NOMO-1 treated with dmso at 0.1 percent for 144 hours (cell line): Measurements from ENCODE around the gene LIPE.
"Not testable (repeated sequence)": the region's sequence is repeated elsewhere in the genome, so short reads cannot be mapped to it uniquely, and the experiment has no call there.

Source experiments
- DNase-seq: peaks from one replicate; lab custom pipeline; 2025; ENCODE audit not compliant: unreplicated experiment; lab: John Stamatoyannopoulos, UW

LIPE gene, protein sequence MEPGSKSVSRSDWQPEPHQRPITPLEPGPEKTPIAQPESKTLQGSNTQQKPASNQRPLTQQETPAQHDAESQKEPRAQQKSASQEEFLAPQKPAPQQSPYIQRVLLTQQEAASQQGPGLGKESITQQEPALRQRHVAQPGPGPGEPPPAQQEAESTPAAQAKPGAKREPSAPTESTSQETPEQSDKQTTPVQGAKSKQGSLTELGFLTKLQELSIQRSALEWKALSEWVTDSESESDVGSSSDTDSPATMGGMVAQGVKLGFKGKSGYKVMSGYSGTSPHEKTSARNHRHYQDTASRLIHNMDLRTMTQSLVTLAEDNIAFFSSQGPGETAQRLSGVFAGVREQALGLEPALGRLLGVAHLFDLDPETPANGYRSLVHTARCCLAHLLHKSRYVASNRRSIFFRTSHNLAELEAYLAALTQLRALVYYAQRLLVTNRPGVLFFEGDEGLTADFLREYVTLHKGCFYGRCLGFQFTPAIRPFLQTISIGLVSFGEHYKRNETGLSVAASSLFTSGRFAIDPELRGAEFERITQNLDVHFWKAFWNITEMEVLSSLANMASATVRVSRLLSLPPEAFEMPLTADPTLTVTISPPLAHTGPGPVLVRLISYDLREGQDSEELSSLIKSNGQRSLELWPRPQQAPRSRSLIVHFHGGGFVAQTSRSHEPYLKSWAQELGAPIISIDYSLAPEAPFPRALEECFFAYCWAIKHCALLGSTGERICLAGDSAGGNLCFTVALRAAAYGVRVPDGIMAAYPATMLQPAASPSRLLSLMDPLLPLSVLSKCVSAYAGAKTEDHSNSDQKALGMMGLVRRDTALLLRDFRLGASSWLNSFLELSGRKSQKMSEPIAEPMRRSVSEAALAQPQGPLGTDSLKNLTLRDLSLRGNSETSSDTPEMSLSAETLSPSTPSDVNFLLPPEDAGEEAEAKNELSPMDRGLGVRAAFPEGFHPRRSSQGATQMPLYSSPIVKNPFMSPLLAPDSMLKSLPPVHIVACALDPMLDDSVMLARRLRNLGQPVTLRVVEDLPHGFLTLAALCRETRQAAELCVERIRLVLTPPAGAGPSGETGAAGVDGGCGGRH

DNA sequence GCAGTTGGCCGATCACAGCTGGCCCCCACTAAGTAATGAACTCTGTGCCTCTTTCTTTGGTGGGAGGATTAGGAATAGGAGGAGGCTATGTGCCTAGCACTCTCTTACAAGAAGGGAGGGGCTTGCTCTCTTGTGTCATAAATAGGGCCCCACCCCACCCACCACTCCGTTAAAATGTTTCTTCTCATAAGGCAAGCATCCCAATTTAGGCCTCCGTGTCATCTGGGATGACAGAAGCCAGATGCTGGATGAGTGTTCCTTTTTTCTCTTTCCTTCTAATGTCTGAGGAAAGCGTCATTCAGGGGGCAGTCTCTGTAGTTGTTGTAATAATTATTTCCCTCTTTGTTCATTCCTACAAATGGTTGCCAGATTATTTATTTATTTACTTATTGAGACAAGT is at the start of gene LIPE:
Gene LIPE, minus strand, starts transcription at position 76 of the 400 bp plus-strand sequence. CDS start 239 bp downstream, outside the sequence.
- DNase-seq: no peak

DNA sequence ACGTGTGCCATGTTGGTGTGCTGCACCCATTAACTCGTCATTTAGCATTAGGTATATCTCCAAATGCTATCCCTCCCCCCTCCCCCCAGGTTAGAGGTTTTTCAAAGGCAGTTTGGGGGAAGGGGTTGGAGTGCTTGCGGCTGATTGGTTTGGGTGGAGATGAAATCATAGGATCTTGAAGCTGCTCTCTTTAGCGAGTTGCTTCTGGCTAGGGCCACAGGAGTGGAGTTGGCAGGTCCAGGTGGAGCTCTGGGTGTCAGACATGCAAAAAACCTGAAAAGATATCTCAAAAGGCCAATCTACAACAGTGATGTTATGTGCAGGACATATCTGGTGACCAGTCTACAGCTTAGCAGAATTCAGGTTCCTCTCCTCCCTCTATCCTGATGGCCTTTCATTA is 48.2 kb upstream of the LIPE start:
- DNase-seq: no peak

DNA sequence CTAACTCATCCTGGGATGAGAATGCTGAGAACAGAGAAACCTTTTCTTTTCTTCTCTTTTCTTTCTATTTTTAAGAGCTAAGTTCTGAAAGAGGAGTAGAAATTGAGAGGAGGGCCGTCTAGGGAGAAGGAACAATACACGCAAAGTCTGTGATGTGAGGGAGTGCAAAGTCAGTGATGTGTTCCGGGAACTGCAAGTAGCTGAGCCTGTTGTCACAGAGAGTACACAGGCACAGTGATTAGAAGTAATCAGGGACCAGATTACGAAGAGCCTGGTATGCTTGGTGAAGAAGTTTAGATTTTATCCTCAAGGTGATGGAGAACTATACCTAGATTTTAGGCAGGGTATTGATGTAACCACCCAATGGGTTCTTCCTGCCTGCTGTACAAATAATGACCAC is 47.6 kb upstream of the LIPE start:
- DNase-seq: no peak

DNA sequence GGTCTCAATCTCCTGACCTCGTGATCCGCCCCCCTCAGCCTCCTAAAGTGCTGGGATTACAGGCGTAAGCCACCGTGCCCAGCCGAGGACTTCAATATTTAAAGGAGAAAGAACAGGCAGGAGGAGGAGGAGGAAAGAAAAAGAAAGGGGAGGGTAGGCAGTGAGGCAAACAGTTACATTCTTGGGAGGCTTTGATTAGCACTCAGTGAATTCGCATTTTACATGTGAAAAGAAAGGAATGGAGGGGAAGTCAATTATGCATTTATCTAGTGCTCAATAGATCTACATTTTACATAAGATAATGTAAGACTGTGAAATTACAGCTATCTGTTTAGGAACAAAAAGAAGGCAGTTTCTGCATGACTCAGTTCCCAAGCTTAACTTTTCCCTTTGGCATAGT is 46.5 kb upstream of the LIPE start:
- no peak for DNase-seq

DNA sequence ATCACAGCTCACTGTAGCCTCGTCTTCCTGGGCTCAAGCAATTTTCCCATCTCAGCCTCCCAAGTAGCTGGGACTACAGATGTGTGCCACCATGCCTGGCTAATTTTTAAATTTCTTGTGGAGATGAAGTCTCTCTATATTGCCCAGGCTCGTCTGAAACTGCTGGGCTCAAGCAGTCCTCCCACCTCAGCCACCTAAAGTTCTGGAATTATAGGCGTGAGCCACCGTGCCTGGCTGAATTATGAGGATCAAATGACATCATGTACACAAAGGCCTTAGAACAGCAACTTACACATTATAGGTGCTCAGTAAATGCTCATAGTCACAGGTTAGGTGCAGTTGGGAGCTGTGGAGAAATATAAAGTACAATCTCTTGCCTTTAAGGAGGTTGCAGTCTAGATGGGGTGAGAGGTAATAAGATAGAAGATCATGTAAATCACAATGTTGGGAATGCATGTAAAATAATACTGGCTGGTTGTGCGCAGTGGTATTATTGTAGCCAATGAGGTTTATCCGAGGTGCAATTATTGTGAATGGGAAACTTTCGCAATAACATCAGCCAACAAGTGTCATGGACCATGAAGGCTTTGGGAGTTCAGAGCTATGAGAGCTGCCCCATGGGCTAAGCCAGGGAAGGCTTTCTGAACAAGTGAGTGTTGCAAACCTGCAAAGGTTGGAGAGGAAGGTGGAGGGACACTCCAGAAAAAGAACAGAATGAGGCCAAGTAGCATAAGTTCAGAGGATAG is 45.4 kb upstream of the LIPE start:
- no peak for DNase-seq

DNA sequence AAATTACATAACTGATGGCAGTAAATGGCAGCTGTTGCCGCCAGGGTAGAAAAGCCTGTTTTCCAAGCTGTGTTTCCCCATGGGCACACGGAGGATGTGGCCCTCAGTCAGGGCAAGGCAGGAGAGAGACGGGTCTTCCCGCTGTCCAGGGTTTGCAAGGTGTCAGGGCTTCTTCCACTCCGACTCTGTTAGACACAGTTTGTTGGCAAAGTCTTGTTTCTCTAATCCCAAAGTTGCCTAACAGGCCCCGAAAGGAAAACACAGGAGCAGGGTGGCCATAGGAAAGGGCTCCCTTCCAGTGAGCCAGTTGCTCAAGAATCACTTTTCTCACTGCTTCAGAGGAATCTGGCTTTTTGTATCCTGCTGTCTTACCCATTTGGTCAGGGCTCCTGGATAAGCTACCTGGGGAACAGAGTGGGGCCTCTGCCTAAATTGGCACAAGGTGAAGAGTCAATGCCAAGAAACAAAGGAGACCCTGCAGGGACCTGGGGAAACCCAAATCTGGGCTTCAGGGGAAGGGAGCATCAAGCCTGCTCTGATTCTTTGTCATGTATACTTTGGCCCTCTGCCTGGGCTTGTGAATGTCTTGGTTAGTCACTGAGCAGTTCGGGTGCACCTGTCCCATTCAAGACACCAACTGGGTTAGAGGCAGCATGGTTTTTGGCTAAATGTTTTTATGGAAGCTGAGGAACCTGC is 44.5 kb upstream of the LIPE start:
- no peak for DNase-seq

DNA sequence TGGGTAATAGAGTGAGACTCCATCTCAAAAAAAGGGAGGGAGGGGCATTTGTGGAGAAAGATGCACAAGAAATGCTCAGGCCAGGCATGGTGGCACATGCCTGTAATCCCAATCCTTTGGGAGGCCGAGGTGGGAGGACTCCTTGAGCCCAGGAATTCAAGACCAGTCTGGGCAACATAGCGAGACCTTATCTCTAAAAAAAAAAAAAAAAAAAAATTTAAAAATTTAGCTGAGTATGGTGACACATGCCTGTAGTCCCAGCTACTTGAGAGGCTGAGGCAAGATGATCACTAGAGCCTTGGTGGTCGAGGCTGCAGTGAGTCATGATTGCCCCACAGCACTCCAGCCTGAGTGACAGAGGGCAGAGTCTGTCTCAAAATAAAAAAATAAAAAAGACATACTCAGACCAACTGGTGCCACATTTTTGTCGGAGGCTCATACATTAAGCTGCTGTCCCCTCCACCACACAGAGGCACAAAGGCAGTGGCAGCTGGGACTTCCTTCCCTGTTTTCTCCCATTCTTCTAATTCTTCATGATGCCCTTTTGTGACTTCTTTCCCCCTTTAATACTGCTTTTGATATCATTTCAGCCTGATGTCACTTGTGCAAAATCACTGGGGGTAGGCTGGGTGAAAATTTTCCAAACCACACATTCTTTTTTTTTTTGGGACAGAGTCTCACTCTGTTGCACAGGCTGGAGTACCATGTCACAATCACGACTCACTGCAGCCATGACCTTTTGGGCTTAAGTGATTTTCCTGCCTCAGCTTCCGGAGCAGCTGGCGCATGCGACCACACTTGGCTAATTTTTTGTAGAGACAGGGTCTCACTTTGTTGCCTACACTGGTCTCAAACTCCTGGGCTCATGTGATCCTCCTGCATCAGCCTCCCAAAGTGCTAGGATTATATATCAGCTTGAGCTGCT is 42.4 kb upstream of the LIPE start:
- DNase-seq: no peak

DNA sequence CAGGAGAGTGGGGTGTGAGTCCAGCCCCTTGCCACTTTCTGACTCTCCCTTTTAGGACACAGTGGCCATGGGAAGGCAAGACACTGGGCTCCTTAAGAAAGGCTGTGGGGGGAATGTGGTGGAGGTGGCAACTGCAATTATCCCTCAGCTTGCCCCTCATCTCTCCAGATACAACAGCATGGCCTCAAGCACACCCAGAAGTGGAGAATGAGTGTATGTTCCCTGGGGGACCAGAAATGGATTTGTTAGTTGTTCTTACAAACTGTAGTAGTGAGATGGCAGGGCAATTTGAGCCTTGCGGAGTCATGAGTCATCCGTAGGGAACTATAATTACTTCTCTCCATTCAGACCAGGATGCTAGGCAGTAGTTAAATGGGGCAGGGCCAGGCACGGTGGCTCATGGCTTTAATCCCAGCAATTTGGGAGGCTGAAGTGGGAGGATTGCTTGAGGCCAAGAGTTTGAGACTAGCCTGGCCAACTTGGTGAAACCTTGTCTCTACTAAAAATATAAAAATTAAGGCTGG is 41.1 kb upstream of the LIPE start:
- no peak for DNase-seq

DNA sequence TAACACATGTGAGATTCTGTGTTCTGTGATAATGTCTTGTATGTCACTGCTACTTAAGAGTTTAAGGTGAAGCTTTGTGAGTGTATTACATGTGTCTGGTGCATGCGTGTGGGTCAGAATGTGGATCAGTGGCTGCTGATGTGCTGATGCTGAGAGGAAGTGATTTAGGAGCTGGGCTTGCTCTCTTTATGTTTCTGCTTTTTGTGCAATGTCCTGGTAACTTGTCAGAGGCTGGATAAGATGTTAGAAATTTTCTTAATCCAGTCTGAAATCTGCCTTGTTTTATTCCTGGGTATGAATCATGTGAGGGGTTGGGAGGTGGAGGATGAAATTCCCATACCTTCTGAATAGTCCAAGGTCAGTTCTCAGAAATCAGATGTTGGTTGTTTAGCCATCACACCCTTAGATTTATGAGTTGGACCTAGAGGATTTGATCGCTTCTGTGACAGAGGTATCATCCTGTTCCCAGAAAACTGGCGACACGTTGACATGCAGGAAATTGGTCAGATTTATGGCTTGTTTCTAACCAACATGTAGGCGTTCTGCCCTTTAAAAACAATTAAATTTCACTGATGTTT is 40.1 kb upstream of the LIPE start:
- DNase-seq: peak; percentile 17

DNA sequence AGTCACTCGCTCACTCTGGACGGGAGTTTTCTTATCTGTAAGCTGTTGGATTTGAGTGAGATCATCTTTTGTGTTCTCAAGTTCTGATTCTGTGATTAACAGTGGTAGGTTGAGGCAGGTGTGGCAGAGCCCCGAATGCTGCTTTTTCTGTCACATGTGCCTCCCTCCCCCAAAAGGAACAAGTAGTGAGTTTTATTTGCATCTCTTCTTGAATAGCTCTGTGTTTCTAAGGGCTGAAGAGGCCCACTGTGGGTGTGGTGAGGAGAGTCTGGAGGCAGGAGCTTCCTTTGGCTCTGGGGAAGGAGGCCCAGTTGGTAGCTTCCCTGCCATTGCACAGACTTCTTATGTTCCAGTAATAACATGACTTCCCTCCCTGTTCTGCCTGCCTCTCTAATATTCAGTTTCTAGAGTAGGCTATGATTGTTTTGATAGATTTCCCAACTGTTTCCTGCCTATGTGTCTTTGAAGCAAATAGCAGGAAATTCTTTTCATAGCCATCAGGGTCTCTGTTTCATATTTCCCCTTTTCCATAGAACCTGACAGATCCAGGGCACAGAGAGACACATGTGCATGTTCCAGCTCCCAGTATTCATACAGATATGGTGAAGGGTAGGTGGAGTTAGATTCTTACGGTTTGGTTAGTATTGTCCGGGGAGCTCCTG is 39.5 kb upstream of the LIPE start:
- no peak for DNase-seq

DNA sequence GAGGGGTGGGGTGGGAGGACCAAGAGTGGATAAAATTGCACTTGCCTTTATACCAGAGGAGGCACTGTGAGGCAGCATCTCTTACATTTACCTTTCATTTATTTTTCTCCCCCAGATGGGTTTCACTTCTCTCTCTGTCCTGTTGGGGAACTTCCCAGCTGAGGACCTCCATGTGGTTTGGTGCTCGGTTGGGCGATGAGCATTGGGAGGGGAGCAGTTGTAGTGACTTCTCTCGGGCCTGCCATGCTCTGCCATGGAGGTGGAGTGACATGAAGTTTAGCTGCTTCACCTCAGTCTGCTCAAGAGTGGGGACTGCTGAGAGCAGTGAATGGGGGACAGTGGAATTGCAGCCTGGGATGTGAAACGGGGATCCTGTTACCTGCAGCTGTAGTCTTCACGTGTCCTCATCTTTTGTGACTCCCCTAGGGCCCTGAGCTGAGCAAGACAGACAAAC is 38.7 kb upstream of the LIPE start:
- DNase-seq: no peak

DNA sequence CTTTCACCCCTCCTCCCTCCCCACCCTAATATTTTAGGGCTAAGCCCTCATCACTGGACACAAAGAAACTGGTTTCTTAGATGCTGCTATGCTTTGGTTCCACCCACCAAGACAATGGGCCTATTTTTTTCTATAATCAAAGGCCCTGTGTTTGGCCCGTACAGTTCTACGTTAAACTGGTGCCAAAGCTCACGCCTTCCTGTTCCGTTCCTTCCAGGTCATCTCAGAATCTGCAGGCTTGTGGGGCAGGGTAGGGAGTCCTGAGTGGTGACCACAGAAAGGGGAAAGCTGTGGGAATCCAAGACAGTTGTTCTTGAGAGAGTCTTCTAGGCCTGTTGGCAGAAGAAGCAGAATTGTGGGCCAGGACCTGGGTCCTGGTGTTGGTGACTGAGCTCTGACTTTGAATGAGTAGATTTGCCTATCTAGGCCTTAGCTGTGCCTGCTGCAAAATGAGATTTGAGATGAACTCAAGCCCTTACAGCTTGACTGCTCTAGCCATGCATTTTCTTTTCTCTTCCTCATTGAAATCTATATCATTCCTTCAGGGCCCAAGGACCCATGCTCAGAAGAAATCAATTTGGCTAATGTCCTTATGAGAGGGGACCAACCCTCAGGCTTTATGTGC is 34.6 kb upstream of the LIPE start:
- no peak for DNase-seq

DNA sequence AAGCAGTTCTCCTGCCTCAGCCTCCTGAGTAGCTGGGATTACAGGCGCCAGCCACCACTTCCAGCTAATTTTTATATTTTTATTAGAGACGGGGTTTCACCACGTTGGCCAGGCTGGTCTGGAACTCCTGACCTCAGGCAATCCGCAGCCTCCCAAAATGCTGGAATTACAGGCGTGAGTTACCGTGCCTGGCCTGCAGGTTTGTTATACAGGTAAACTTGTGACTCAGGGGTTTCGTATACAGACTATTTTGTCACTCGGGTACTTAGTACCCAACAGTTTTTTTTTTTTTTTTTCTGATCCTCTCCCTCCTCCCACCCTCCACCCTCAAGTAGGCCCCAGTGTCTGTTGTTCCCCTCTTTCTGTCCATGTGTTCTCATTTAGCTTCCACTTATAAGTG is 34.0 kb upstream of the LIPE start:
- DNase-seq: not testable (repeated sequence)

DNA sequence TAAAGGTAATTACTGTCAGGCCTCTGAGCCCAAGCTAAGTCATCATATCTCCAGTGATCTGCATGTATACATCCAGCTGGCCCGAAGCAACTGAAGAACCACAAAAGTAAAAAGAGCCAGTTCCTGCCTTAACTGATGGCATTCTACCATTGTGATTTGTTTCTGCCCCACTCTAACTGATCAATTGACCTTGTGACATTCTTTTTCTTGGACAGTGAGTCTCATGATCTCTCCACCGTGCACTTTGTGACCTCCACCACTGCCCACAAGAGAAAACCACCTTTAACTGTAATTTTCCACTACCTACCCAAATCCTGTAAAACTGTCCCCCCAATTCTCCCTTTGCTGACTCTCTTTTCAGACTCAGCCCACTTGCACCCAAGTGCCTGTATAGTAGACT is 32.7 kb upstream of the LIPE start:
- DNase-seq: no peak

DNA sequence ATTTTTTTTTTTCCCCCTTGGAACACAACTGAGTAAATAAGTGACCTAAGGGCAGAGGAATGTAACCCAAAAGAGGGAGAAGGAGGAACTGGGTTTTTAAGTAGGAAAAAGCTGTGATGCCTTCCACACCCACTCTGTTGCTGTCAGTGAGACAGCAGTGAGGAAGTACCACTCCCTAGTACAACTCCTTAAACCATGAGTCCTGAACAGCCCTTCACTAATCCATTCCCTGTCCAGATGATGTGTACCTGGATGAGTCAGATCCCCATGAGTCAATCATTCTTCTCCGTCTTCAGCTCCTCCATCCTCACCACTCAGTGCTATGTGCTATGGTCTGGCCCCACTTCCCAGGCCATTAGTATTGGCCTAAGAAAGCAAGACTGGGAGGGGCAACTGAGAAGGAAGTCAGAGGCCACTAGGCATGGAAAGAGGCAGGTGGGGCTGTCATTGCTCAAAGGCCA is 28.5 kb upstream of the LIPE start:
- DNase-seq: no peak

DNA sequence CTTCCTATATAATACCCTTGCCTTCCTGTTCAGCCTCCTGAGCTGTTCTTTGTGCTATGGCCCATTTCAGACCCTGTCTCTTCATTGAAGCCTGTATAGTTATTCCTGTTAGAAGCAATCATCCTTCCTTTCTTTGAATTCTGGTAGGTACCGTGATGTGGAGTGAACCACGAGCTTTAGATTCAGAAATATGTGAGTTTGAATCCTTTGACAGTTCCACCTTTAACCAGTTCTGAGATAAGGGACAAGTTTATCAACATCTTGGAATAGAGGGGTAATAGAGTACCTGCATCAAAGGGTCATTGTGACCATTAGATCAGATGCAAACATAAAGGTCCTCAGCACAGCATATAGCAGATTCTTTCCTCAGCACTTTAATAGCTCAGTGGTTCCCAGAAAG is 27.9 kb upstream of the LIPE start:
- no peak for DNase-seq

DNA sequence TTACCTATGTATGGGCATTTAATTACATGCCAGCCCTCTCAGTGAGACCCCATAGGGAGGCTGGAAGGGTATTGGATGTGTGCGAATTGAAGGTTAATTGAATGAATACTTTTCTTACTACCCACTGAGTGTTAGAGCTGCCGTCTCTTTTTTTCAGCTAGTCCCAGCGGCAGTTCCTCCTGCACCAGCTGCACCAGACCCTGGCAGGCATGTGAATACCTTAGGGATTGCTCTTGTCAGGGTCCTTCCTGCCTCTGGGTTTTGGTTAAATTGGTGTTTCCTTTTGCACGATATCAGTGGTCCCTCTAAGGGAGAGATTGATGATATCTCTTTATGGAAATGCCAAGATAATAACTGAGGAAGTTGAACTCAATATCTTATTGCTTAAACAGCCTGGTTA is 25.4 kb upstream of the LIPE start:
- DNase-seq: no peak
